Aorta (tissue), 5 donors: Measurements from ENCODE around the gene CHAF1B. TPM values are rescaled to one million over a fixed set of nuclear protein-coding genes. Genes with fewer than 3 reads are reported as not detected.
A peak's percentile ranks its signal among the peaks of the same experiment; 100 is the strongest.

Experiments
- ATAC-seq: fragments of 200-7000 bp; cut with Tn5 transposase; one replicate; pipeline ENCODE4 v1.9.1; 2022; ENCODE audit warnings: moderate library complexity; ENCODE audit not compliant: low FRiP score
- DNase-seq, 2 donors: peaks; one replicate each; pipeline ENCODE4 v3.0.0-alpha.2; 2020
- H3K27ac ChIP-seq, 2 donors: one replicate each; pipeline ENCODE4 v1.5.1; 2013; ENCODE audit warnings: low read length in 2 of 2, mild to moderate bottlenecking in 2 of 2, moderate library complexity in 2 of 2, control low read depth in 1 of 2, inconsistent platforms in 1 of 2, low read depth in 1 of 2
- H3K27me3 ChIP-seq, 2 donors: one replicate each; pipeline ENCODE4 v1.6.1; 2013; ENCODE audit warnings: control low read depth in 1 of 2, low read length in 1 of 2, mild to moderate bottlenecking in 1 of 2, moderate library complexity in 1 of 2; ENCODE audit not compliant: insufficient read depth in 2 of 2, control insufficient read depth in 1 of 2
- H3K36me3 ChIP-seq, 2 donors: one replicate each; pipeline ENCODE4 v1.6.1; 2013; ENCODE audit warnings: control low read depth in 1 of 2, low read length in 1 of 2, mild to moderate bottlenecking in 1 of 2; ENCODE audit not compliant: insufficient read depth in 2 of 2, control insufficient read depth in 1 of 2
- H3K4me1 ChIP-seq, 2 donors: one replicate each; pipeline ENCODE4 v1.6.1; 2013; ENCODE audit warnings: low read length in 2 of 2, control low read depth in 1 of 2, mild to moderate bottlenecking in 1 of 2, moderate library complexity in 1 of 2; ENCODE audit not compliant: insufficient read depth in 2 of 2, control insufficient read depth in 1 of 2
- H3K4me3 ChIP-seq, 2 donors: one replicate each; pipeline ENCODE4 v1.5.1; 2013; ENCODE audit warnings: low read length in 2 of 2, control low read depth in 1 of 2, mild to moderate bottlenecking in 1 of 2
- H3K9me3 ChIP-seq: one replicate; pipeline ENCODE4 v1.6.1; 2013; ENCODE audit warnings: mild to moderate bottlenecking, low read length; ENCODE audit not compliant: control insufficient read depth
- WGBS, 2 donors: extraction: QIAGEN DNeasy Blood & Tissue Kit; methylation state at CpG; one replicate each; pipeline ENCODE4 v1.1.7; 2013; 5-methylcytosine and 5-hydroxymethylcytosine counted together
- intact Hi-C, 2 donors: fragments of 100-400 bp; cut with DNase I; formaldehyde crosslinking; loops; one replicate each; pipeline versions ENCODE4 v1.14.2 to v1.15.0; 2022
- polyA plus RNA-seq, 2 donors: library from polyadenylated mRNA; stranded (reverse); fragments of 200-250 nt; gene quantifications; one replicate each; pipeline ENCODE4 v1.2.3, GENCODE V29; 2013
- total RNA-seq, 2 donors: library from RNA; stranded (reverse); fragmentation: NEBNext Ultra II Directional; extraction: Animal tissue kit (Norgen Biotek cat#: 25700); gene quantifications; one replicate each; pipeline ENCODE4 v1.2.1, GENCODE V29; 2021
- donor health status: healthy with polysubstance abuse.
- donor health status: Bipolar disorder and iron deficiency.
- donor health status: DM: no; HTN: no; CAD: no.
- donor health status: DM: no; HTN: no; CAD: no.
- donor health status: DM: yes; HTN: yes; CAD: no.

The CHAF1B gene
- total and polyA plus RNA-seq, 4 donors: 0.25 to 2.5 (median 1.6) TPM

DNA sequence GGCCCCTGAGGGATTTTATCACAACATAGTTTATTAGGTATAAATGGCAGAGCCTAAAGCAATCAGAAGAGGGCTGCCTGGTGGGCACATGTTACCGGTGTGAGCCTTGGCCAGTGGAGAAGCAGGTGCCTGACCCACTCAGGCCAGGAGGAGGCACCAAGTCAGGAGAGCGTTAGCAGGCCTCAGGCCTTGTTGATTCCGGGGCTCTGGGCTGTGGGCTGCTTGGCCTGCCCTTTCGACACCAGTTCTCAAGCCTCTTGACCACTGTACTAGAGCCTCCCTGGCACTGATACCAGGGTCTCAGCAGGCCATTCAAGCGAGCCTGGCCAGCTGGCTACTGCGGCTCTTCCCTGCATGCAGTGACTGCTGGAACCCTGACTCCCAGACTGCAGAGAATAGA lies 73.9 kb downstream of the CHAF1B start:
- DNase-seq (no peak), ATAC-seq (no peak)
- no peaks in the 10 kb centered on the region for H3K9me3 ChIP-seq
- intact Hi-C loops: no loop called here
- no peak overlapping the region for H3K27ac ChIP-seq
- H3K4me3 ChIP-seq: no peak overlapping the region
- H3K27me3 ChIP-seq: no peaks in the 10 kb centered on the region
- no peaks in the 10 kb centered on the region for H3K36me3 ChIP-seq
- 94 to 97% methylated on average over 6 of the region's 6 CpGs for WGBS, 2 donors
- H3K4me1 ChIP-seq: no peaks in the 10 kb centered on the region

DNA sequence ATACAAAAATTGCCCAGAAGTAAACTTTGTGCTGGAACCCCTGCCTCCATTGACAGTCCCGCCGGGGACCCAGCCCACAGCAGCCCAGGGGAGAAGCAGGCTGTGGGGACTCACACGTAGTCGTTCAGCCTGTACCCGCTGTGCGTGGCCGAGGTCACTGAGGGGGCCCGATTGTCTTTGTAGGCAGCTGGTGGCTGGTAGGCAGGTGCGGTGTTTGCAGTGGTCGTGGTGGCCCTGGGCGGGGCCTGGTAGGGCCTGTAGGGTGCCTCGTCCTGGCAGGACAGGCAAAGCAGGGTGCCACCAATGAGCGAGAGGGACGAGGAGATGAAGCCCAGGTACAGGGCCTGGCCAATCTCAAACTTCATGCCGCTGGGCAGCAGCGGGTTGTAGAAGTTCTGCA lies 75.7 kb downstream of the CHAF1B start:
- intact Hi-C loops: no loop called here

GRCh38 chr21:36461277-36461917 lies 76.2 kb downstream of the CHAF1B start:
- H3K27ac ChIP-seq: no peak overlapping the region
- intact Hi-C loops: no loop called here
- ATAC-seq: peak; percentile 4
- no peak for DNase-seq
- WGBS, 2 donors: 92 to 94% methylated on average over 34 of the region's 34 CpGs
- H3K4me1 ChIP-seq: no peaks in the 10 kb centered on the region
- no peaks in the 10 kb centered on the region for H3K9me3 ChIP-seq
- H3K36me3 ChIP-seq: no peaks in the 10 kb centered on the region
- no peak overlapping the region for H3K4me3 ChIP-seq
- H3K27me3 ChIP-seq: no peaks in the 10 kb centered on the region

More for the DNA sequence above, 75.7 kb downstream of the CHAF1B start:
- WGBS, 2 donors: 93 to 94% methylated on average over 16 of the region's 16 CpGs
- DNase-seq (no peak), ATAC-seq (peak; percentile 42)
- no peaks in the 10 kb centered on the region for H3K4me1 ChIP-seq
- no peak overlapping the region for H3K4me3 ChIP-seq
- no peaks in the 10 kb centered on the region for H3K27me3 ChIP-seq
- H3K27ac ChIP-seq: no peak overlapping the region
- H3K9me3 ChIP-seq: no peaks in the 10 kb centered on the region
- no peaks in the 10 kb centered on the region for H3K36me3 ChIP-seq

- intact Hi-C loops: no loop called here
- H3K9me3 ChIP-seq: no peaks in the 10 kb centered on the region
- H3K4me1 ChIP-seq: no peaks in the 10 kb centered on the region
- no peak overlapping the region for H3K4me3 ChIP-seq
- DNase-seq (no peak), ATAC-seq (no peak)
- H3K27ac ChIP-seq: no peak overlapping the region
- H3K36me3 ChIP-seq: no peaks in the 10 kb centered on the region
- 57% methylated on average over 14 of the region's 14 CpGs for WGBS, 2 donors
- H3K27me3 ChIP-seq: no peaks in the 10 kb centered on the region
Measured at GRCh38 chr21:36461918-36462486, 76.8 kb downstream of the CHAF1B start.

DNA sequence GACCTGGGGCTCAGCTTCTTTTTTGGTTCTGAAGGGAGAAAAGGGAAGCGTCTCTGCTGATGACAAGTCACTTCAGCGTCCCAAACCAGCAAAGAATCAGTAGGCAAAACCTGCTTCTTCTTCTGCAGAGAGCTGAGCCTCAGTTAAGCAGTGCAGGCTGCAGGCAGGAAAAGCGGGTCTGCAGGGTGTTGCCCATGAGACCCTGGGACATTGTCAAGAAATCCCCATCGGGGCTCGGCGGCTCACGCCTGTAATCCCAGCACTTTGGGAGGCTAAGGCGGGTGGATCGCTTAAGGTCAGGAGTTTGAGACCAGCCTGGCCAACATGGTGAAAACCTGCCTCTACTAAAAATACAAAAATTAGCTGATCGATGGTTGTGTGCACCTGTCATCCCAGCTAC lies 78.0 kb downstream of the CHAF1B start:
- Histone ChIP-seq H3K4me1 (no peaks in the 10 kb centered on the region), H3K36me3 (no peaks in the 10 kb centered on the region), H3K27me3 (no peaks in the 10 kb centered on the region), H3K27ac (no peak overlapping the region), H3K4me3 (no peak overlapping the region), H3K9me3 (no peaks in the 10 kb centered on the region)
- DNase-seq (no peak), ATAC-seq (no peak)
- 86 to 91% methylated on average over 10 of the region's 10 CpGs for WGBS, 2 donors
- intact Hi-C loops: no loop called here

DNA sequence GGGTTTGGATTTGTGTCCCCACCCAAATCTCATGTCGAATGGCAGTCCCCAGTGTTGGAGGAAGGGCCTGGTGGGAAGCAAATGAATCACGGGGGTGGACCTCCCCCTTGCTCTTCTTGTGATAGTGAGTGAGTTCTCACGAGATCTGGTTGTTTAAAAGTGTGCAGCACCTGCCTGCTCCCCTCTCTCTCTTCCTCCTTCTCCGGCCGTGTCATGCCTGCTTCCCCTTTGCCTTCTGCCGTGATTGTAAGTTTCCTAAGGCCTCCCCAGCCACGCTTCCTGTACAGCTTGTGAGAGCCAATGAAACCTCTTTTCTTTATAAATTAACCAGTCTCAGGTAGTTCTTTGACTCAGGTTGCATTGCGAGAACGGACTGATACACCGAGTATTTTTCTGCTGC lies 78.8 kb downstream of the CHAF1B start:
- WGBS, 2 donors: 82 to 83% methylated on average over 10 of the region's 10 CpGs
- no peaks in the 10 kb centered on the region for H3K4me1 ChIP-seq
- no peak overlapping the region for H3K27ac ChIP-seq
- DNase-seq (no peak), ATAC-seq (no peak)
- no peaks in the 10 kb centered on the region for H3K9me3 ChIP-seq
- H3K36me3 ChIP-seq: no peaks in the 10 kb centered on the region
- H3K4me3 ChIP-seq: no peak overlapping the region
- H3K27me3 ChIP-seq: no peaks in the 10 kb centered on the region
- intact Hi-C loops: no loop called here

GRCh38 chr21:36464590-36464989 lies 79.4 kb downstream of the CHAF1B start:
- WGBS, 2 donors: 85 to 90% methylated on average over 3 of the region's 3 CpGs
- no peaks in the 10 kb centered on the region for H3K9me3 ChIP-seq
- ATAC-seq (no peak), DNase-seq (no peak)
- H3K36me3 ChIP-seq: no peaks in the 10 kb centered on the region
- intact Hi-C loops: no loop called here
- H3K27me3 ChIP-seq: no peaks in the 10 kb centered on the region
- H3K4me1 ChIP-seq: no peaks in the 10 kb centered on the region
- no peak overlapping the region for H3K4me3 ChIP-seq
- no peak overlapping the region for H3K27ac ChIP-seq

GRCh38 chr21:36465478-36465877 lies 80.3 kb downstream of the CHAF1B start:
- H3K36me3 ChIP-seq: no peaks in the 10 kb centered on the region
- no peaks in the 10 kb centered on the region for H3K4me1 ChIP-seq
- no peak overlapping the region for H3K4me3 ChIP-seq
- no peaks in the 10 kb centered on the region for H3K9me3 ChIP-seq
- no peak for ATAC-seq
- 40 to 52% methylated on average over 8 of the region's 8 CpGs for WGBS, 2 donors
- intact Hi-C loops: no loop called here
- no peak for DNase-seq
- H3K27ac ChIP-seq: no peak overlapping the region
- no peaks in the 10 kb centered on the region for H3K27me3 ChIP-seq

DNA sequence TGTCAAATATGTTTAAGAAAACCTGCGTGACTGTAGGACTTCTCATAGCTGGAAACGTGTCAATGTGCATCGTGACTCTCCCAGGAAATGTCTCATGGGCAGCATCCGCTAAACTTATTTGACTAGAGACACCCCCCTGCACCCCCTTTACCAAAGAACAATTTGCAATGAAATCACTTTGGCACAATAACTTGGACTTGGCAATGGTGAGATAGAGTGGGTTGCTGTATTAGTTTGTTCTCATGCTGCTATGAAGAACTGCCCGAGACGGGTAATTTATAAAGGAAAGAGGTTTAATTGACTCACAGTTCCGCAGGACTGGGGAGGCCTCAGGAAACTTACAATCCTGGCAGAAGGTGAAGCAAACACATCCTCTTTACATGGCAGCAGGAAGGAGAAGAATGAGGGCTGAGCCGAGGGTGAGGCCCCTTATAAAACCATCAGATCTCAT lies 80.9 kb downstream of the CHAF1B start:
- no peaks in the 10 kb centered on the region for H3K4me1 ChIP-seq
- WGBS, 2 donors: 77 to 80% methylated on average over 8 of the region's 8 CpGs
- ATAC-seq: no peak
- intact Hi-C loops: no loop called here
- H3K36me3 ChIP-seq: no peaks in the 10 kb centered on the region
- H3K27me3 ChIP-seq: no peaks in the 10 kb centered on the region
- no peak overlapping the region for H3K4me3 ChIP-seq
- no peak for DNase-seq
- H3K27ac ChIP-seq: no peak overlapping the region
- no peaks in the 10 kb centered on the region for H3K9me3 ChIP-seq
